Measurements from ENCODE around the gene PSMG3.

Gene PSMG3

GRCh38 chr7:1569833-1570632 lies at the start of gene PSMG3:
Gene PSMG3, minus strand, starts transcription at chr7:1570032. Its CDS starts 693 bp downstream, at chr7:1569339.
- FAIRE-seq, result no peak

GRCh38 chr7:1618475-1618874 lies 48.6 kb upstream of the PSMG3 start:
- FAIRE-seq, result no peak

GRCh38 chr7:1617957-1618356 lies 48.1 kb upstream of the PSMG3 start:
- no peak for FAIRE-seq

- no peak for FAIRE-seq
Observed at GRCh38 chr7:1616741-1617140, 46.9 kb upstream of the PSMG3 start.

DNA sequence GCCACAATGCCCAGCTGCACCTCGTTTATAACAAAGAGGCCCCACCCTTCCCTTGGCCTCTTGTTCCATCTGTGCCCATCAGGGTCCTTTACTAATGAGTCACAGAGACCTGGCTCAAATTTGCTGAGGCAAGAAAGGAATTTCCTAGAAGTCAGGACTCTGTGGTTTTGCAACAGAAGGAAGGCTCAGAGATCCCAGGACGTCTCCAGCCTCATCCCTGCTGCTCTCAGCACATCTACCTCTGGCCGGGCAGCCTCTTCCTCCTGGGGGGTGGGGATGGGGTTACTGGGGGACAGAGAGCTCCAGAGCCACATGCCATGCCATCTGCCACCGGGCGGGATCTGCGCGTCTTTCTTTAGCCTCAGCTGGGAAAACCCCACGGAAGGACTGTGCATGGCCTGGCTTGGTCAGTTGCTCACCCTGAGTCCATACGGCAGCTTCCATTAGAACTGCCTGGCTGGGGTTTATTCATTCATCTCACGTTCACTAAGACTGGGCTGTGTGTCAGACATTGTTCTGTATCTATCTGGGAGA lies 41.9 kb upstream of the PSMG3 start:
- FAIRE-seq, result no peak

DNA sequence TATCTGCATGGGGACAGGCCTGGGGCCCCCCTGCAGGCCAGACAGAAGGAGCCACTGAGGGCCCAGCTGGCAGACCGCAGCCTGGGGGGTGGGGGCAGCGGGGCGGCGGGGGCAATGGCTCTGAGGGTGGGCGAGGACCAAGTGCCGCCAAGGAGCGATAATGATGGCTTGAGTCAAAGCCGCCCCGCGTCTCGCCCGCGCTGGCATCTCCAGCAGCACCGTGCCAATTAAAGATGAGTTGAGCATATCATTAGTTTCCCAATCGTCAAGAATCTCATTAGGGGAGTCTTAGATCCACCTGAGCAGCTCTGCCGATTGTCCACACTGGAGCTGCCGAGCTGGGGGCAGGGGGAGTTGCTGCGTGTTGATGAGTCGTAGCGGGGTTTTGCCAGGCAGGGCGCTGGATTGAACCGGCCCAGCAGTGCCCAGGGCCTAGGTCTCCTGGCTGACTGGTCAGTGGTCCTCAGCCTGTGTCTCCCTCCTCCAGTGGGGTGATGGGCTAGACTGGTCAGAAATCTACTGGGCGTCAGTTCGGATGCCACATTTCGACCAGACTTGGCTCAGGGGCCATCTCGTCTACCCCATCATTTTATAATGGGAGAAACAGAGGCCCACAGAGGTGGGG lies 41.0 kb upstream of the PSMG3 start:
- FAIRE-seq, result no peak

GRCh38 chr7:1610013-1610677 lies 40.3 kb upstream of the PSMG3 start:
- FAIRE-seq, result no peak

DNA sequence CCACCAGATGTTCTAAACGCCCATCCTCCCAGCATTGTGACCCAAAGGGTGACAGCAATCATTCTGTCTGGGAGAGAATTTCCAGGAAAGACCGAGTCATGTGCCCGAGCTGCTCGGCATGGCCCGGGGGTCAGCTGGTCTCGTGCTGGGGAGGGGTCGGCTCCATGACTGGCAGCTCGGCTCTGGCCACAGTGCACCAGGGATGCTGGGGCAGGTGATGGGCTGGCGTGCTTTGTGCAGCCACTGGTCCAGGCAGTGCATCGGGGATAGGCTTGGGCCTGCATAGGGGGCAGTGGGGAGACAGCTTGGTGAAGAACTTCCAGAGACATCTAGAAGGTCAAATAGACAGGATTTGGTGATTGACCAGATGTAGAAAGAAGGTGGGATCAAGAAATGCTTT lies 39.2 kb upstream of the PSMG3 start:
- FAIRE-seq, result no peak

GRCh38 chr7:1608318-1608717 lies 38.5 kb upstream of the PSMG3 start:
- FAIRE-seq, result no peak

GRCh38 chr7:1607696-1608095 lies 37.9 kb upstream of the PSMG3 start:
- no peak for FAIRE-seq

DNA sequence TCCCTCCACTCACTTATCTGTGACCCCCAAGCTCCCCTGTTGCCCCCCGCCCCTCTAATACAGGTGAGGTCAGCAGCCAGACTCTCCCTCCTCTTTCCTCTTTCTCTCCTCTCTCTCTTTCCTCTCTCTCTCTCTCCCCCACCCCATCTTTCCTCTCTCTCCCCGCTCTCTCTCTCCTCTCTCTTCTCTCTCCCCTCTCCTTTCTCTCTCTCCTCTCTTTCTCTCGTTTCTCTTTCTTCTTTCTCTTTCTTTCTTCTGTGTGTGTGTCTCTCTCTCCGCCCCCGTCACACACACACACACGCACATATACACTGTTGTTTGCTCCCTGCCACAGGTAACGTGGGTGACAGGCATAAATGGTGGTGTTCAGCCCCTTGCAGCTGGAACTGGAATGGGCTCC lies 37.2 kb upstream of the PSMG3 start:
- no peak for FAIRE-seq

GRCh38 chr7:1604383-1604782 lies 34.6 kb upstream of the PSMG3 start:
- FAIRE-seq, result no peak

DNA sequence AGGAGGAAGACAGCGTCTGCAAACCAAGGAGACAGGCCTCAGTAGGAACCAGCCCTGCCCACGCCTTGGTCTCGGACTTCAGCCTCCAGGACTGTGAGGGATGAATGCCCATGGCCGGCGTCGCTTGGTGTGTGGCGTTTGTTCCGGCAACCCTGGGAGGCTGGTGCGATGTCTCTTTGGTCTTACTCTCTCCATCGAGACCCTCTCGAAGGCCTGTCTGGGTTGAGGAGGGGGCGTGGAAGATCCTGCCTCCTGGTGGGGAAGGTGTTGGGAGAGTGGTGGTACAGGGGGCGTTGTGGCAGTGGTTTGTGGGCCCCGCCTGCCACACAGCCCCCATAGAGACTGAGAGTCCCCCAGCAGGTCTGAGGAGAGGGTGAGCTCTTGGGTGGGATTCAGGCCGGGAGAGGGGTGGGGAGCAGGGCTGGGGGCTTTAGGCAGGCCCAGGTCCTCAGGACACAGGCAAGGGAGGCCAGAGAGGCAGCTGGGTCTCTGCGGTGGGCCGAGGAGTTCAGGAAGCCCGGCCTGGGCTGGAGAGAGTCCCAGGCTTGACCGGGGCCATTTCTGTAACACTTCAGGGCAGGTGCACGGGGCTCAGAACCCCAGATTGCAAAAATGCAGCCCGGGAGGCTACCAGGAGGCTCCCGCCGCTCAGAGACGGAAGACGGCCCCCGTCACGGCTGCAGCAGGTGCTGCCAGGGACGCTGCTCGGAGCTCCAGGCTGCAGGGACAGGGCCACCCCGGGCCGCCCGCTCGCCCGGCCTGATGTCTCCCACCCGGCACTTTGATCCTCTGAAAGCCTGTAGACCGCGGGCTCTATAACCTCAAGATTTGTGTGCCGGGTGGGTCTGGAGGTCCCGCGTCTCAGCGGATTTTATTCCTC lies 33.8 kb upstream of the PSMG3 start:
- no peak for FAIRE-seq

DNA sequence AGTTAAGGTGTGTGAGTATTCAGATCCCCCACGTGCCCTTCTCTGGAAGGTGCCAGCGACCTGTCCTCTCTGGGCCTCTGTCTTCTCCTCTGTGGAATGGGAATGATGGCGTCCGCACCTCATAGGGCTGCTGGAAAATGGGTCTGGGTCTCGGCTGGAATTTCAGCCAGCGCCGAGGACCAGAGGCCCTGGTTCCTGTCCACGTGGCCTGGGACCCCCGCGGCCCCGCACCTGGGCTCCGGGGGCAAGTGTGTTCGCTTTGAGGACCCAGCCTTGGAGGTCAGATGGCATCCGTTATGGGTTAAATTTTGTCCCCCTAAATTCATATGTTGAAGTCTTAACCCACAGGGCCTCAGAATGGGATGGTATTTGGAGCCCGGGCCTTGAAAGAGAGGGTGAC lies 32.6 kb upstream of the PSMG3 start:
- FAIRE-seq, result no peak

GRCh38 chr7:1601956-1602355 lies 32.1 kb upstream of the PSMG3 start:
- no peak for FAIRE-seq

GRCh38 chr7:1599640-1600395 lies 30.0 kb upstream of the PSMG3 start:
- no peak for FAIRE-seq

DNA sequence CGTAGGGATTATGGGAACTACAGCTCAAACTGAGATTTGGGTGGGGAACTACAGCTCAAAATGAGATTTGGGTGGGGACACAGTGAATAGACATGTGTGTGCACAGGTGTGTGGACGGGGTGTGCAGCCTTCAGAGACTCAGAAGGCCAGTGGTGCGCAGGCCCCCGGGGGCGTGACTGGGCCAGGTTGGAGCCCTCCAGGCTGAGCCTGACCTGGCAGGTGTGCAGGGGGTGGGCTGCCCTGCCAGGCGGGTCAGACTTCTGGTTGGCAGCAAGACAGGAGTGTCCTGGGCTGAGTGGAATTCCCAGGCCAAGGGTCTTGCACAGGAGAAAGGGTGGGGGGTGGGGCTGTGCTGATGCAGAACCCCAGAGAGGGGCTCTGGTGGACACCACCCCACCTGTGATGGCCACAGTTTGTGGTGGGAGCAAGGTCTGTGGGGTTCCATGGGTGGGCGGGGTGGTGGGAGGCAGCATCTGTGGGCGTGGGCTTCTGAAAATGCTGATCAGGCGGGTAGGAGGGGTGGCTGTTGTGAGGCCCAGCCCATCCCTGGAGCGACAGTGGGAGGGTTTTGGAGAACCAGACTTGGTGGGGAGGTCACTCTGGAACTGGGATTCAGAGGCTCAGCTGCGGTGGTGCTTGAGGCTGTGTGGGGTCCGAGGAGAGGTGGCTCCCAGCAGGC lies 29.3 kb upstream of the PSMG3 start:
- no peak for FAIRE-seq

- FAIRE-seq, result no peak
Observed at GRCh38 chr7:1598286-1598685, 28.5 kb upstream of the PSMG3 start.

DNA sequence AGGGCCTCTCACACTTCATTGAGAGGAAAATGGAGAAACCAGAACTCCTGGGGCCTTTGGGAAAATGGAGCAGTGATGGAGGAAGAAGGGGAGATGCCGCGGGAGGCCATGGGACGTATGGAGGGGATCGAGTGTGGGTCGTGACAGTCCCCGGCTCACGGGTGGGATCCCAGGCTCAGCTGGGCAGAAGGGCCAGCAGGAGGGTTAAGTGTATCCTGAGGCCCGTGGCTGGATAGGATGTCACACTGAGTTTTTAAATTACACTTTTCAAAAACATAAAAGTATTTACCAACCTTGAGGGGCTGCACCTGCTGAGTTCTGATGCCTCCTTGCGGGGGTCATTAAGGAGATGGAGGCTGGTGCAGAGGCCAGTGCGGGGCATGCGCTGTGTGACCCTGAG lies 28.0 kb upstream of the PSMG3 start:
- no peak for FAIRE-seq

- FAIRE-seq, result no peak
Observed at GRCh38 chr7:1597066-1597760, 27.4 kb upstream of the PSMG3 start.

All from TTC549 (cell line).